Sigmoid colon (tissue), 7 donors: ENCODE results near the gene TRIO. TPM values are rescaled to one million over a fixed set of nuclear protein-coding genes. Genes with fewer than 3 reads are reported as not detected.

ENCODE experiments used
- DNase-seq: peaks from one replicate; pipeline ENCODE4 v3.0.0-alpha.2; 2019
- H3K27ac ChIP-seq, 4 donors: fragments of 200-600 bp; sonication (generic); one replicate each; pipeline ENCODE4 v1.5.1; 2016 to 2019; ENCODE audit warnings: mild to moderate bottlenecking in 1 of 4
- H3K27me3 ChIP-seq, 3 donors: fragments of 200-600 bp; sonication (generic); one replicate each; pipeline ENCODE4 v1.5.1; 2019; ENCODE audit warnings: mild to moderate bottlenecking in 1 of 3
- H3K36me3 ChIP-seq, 4 donors: fragments of 200-600 bp; sonication (generic); one replicate each; pipeline ENCODE4 v1.5.1; 2016 to 2019
- H3K4me1 ChIP-seq, 4 donors: fragments of 200-600 bp; sonication (generic); one replicate each; pipeline ENCODE4 v1.5.1; 2017 to 2019
- H3K4me3 ChIP-seq, 4 donors: fragments of 200-600 bp; sonication (generic); one replicate each; pipeline ENCODE4 v1.5.1; 2017 to 2019; ENCODE audit warnings: mild to moderate bottlenecking in 2 of 4, moderate library complexity in 1 of 4
- H3K9me3 ChIP-seq, 4 donors: fragments of 200-600 bp in 3 of 4; sonication (generic) in 3 of 4; one replicate each; pipeline versions ENCODE4 v1.5.1 to v1.6.1; 2013 to 2019
- EP300 ChIP-seq, 4 donors: sonication (generic); formaldehyde crosslinking; IDR thresholded peaks; one replicate each; pipeline ENCODE4 v1.6.1; 2017; ENCODE audit warnings: antibody characterized with exemption in 4 of 4
- POLR2A ChIP-seq, 2 donors: fragments of 450-650 bp; IDR thresholded peaks; one replicate each; pipeline ENCODE4 v1.6.1; 2016; ENCODE audit warnings: antibody characterized with exemption in 2 of 2, mild to moderate bottlenecking in 2 of 2, moderate library complexity in 2 of 2
- POLR2AphosphoS5 ChIP-seq, 4 donors: sonication (generic); formaldehyde crosslinking; IDR thresholded peaks; one replicate each; pipeline ENCODE4 v1.6.1; 2017; ENCODE audit warnings: antibody characterized with exemption in 4 of 4
- WGBS, 2 donors: extraction: QIAGEN DNeasy Blood & Tissue Kit; methylation state at CpG; one replicate each; pipeline ENCODE4 v1.1.7; 2013; 5-methylcytosine and 5-hydroxymethylcytosine counted together
- intact Hi-C: fragments of 100-400 bp; cut with DNase I; formaldehyde crosslinking; loops from one replicate; pipeline ENCODE4 v1.15.1; 2023
- polyA plus RNA-seq, 3 donors: library from polyadenylated mRNA; stranded (reverse); fragments of 200-250 nt; gene quantifications; one replicate each; pipeline ENCODE4 v1.2.3, GENCODE V29; 2013
- total RNA-seq, 4 donors: library from RNA; depleted of rRNA; stranded (reverse); fragments of >200 nt; gene quantifications; one replicate each; pipeline ENCODE4 v1.1.0, GENCODE V29; 2016
- TF ChIP-seq, protein P1 (sequence below), 4 experiments: fragments of 450-650 bp in 3 of 4; fragments of 200-600 bp in 1 of 4; IDR thresholded peaks; one replicate each; pipeline ENCODE4 v1.5.1; 2016 to 2019; ENCODE audit warnings: antibody characterized with exemption in 4 of 4, mild to moderate bottlenecking in 3 of 4, moderate library complexity in 2 of 4
- donor health status: healthy with polysubstance abuse.
- donor health status: Bipolar disorder and iron deficiency.
- donor health status: healthy.

TRIO gene
- total and polyA plus RNA-seq, 7 donors = 34.8 to 300 (median 119) TPM

DNA sequence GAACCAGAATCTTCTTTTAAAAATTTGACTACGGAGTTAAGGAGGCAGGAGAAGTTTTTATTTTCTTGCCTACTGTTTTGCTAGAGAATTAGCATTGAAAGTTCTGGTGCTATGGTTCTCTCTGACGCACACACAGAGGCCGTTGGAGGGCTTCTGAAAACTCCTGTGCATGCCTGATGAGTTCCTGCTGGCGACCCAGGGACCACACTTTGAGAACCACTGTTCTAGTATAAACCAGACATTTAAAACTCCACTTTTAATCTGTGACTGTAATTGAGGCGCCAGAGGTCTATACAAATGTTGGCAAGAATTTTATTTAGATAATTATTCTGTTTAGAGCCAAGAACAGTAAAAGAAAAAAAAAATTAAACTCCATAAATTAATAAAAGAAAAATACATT lies 338.9 kb downstream of the TRIO start:
- Histone ChIP-seq H3K9me3 (no peaks in the 10 kb centered on the region), H3K4me3 (no peak overlapping the region), H3K27me3 (no peaks in the 10 kb centered on the region), H3K27ac (no peak overlapping the region), H3K4me1 (no peaks in the 10 kb centered on the region), H3K36me3 (peaks cover 47 to 100% (median 71%) of the 10 kb centered on the region in 4 donors)
- 84 to 85% methylated on average over 5 of the region's 5 CpGs for WGBS, 2 donors
- TF ChIP-seq POLR2A (IDR thresholded peaks at IDR 0.05) (no peak), EP300 (IDR thresholded peaks at IDR 0.05) (no peak), POLR2AphosphoS5 (IDR thresholded peaks at IDR 0.05) (no peak)
- TF ChIP-seq, protein P1, sequence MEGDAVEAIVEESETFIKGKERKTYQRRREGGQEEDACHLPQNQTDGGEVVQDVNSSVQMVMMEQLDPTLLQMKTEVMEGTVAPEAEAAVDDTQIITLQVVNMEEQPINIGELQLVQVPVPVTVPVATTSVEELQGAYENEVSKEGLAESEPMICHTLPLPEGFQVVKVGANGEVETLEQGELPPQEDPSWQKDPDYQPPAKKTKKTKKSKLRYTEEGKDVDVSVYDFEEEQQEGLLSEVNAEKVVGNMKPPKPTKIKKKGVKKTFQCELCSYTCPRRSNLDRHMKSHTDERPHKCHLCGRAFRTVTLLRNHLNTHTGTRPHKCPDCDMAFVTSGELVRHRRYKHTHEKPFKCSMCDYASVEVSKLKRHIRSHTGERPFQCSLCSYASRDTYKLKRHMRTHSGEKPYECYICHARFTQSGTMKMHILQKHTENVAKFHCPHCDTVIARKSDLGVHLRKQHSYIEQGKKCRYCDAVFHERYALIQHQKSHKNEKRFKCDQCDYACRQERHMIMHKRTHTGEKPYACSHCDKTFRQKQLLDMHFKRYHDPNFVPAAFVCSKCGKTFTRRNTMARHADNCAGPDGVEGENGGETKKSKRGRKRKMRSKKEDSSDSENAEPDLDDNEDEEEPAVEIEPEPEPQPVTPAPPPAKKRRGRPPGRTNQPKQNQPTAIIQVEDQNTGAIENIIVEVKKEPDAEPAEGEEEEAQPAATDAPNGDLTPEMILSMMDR (IDR thresholded peaks at IDR 0.05) = no peak
- no peak for DNase-seq
- intact Hi-C loops = no loop called here

DNA sequence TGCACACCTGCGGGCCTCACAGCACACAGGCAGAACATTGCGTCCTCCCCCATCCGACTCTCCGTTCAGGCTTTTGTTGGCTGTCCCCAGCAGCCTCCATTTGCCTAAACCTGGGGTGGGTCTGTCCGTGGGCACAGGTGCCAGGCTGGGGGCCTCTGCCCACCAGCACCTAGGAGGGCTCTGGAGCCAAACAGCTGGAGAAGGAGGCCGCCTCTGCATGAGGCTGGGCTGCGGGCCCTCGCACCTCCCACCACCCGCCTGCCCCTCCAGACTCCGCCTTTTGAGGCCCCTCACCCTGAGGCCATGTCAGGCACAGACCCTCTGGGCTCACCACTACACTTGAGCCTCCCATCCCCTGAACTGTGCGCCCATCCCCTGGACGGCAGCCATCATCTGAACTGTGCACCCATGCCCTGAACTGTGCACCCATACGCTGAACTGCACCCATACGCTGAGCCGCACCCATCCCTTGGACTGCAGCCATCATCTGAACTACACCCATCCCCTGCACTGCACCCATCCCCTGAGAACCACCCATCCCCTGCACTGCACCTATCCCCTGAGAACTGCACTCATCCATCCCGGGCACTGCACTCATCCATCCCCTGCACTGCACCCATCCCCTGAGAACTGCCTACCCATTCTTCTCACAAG lies 340.5 kb downstream of the TRIO start:
- Histone ChIP-seq H3K27ac (no peak overlapping the region), H3K36me3 (peaks cover 42 to 98% (median 74%) of the 10 kb centered on the region in 4 donors), H3K9me3 (no peaks in the 10 kb centered on the region), H3K4me3 (no peak overlapping the region), H3K27me3 (no peaks in the 10 kb centered on the region), H3K4me1 (no peaks in the 10 kb centered on the region)
- DNase-seq = no peak
- intact Hi-C loops = no loop called here
- WGBS, 2 donors = 69 to 91% methylated on average over 16 of the region's 16 CpGs
- TF ChIP-seq POLR2AphosphoS5 (IDR thresholded peaks at IDR 0.05) = no peak
- TF ChIP-seq POLR2A (IDR thresholded peaks at IDR 0.05) = no peak
- TF ChIP-seq, protein P1 (IDR thresholded peaks at IDR 0.05) = no peak
- no peak for TF ChIP-seq EP300 (IDR thresholded peaks at IDR 0.05)

- Histone ChIP-seq H3K4me1 (peaks cover 0 to 10% (median 4%) of the 10 kb centered on the region in 4 donors), H3K9me3 (no peaks in the 10 kb centered on the region), H3K27me3 (no peaks in the 10 kb centered on the region), H3K36me3 (peaks cover 32 to 96% (median 66%) of the 10 kb centered on the region in 4 donors), H3K27ac (no peak overlapping the region), H3K4me3 (no peak overlapping the region)
- DNase-seq = no peak
- intact Hi-C loops = no loop called here
- TF ChIP-seq POLR2AphosphoS5 (IDR thresholded peaks at IDR 0.05) = no peak
- TF ChIP-seq POLR2A (IDR thresholded peaks at IDR 0.05) = no peak
- TF ChIP-seq EP300 (IDR thresholded peaks at IDR 0.05) = no peak
- TF ChIP-seq, protein P1 (IDR thresholded peaks at IDR 0.05) = no peak
- 96 to 97% methylated on average over 5 of the region's 5 CpGs for WGBS, 2 donors
These were observed 343.3 kb downstream of the TRIO start for GRCh38 chr5:14486486-14486885.

DNA sequence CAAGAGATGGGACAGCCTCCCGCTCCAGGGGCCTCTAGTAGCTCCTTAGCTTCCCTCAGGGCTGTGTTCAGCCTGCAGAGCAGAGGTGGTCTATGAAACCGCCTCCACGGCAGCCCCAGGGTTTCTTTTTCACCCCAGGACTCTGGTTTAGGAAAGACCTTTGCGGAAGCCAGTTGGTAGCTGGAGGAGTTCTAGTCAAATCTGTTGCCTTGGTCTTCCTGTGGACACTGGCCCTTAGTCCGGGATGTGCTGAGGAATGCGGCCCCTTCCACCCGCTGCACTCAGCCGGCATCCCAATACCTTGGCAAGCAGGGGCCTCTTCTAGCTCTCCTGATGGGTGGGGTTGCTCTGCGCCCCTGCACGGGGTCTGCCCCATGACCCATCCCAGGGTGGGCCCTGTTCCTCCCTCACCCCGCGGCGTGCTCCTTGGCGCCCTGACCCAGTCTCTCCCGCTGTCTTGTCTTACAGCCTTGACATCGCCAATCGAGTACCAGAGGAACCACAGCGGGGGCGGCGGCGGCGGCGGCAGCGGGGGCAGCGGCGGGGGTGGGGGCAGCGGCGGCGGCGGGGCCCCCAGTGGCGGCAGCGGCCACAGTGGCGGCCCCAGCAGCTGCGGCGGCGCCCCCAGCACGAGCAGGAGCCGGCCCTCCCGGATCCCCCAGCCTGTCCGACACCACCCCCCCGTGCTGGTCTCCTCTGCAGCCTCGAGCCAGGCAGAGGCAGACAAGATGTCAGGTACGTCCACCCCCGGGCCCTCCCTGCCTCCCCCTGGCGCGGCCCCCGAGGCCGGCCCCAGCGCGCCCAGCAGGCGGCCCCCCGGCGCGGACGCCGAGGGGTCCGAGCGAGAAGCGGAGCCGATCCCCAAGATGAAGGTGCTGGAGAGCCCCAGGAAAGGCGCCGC lies 344.1 kb downstream of the TRIO start:
- no peaks in the 10 kb centered on the region for H3K27me3 ChIP-seq
- no peak overlapping the region for H3K27ac ChIP-seq
- peaks cover 0 to 10% (median 4%) of the 10 kb centered on the region in 4 donors for H3K4me1 ChIP-seq
- no peak for DNase-seq
- H3K4me3 ChIP-seq = no peak overlapping the region
- no peak for TF ChIP-seq EP300 (IDR thresholded peaks at IDR 0.05)
- TF ChIP-seq POLR2AphosphoS5 (IDR thresholded peaks at IDR 0.05) = no peak
- TF ChIP-seq, protein P1 (IDR thresholded peaks at IDR 0.05) = no peak
- no peak for TF ChIP-seq POLR2A (IDR thresholded peaks at IDR 0.05)
- intact Hi-C loops = no loop called here
- 92 to 96% methylated on average over 62 of the region's 62 CpGs for WGBS, 2 donors
- no peaks in the 10 kb centered on the region for H3K9me3 ChIP-seq
- H3K36me3 ChIP-seq = peaks cover 25 to 96% (median 67%) of the 10 kb centered on the region in 4 donors
